Loucy (cell line): ENCODE measurements around the gene PSMD1.

ENCODE experiments used
- CTCF ChIP-seq: fragments of 200-600 bp; sonication (generic); conservative IDR thresholded peaks from 2 replicates; pipeline ENCODE4 v1.5.1; 2014; ENCODE audit warnings: mild to moderate bottlenecking, antibody characterized with exemption, low read length
- EZH2phosphoT487 ChIP-seq: fragments of 200-600 bp; IDR thresholded peaks from 2 replicates; pipeline ENCODE4 v1.6.1; 2018; ENCODE audit warnings: antibody characterized with exemption, mild to moderate bottlenecking, moderate library complexity, borderline replicate concordance

- TF ChIP-seq CTCF = no peak
- no peak for TF ChIP-seq EZH2phosphoT487
These were observed 90.0 kb downstream of the PSMD1 start for GRCh38 chr2:231146665-231147064.
